HG03060 (cell line): ENCODE measurements around the gene TMEM253.

ENCODE experiments used
- ATAC-seq: cut with Tn5 transposase; IDR thresholded peaks from one replicate; pipeline ENCODE4 v1.9.1; 2021; ENCODE audit warnings: low read depth, moderate number of reproducible peaks; ENCODE audit not compliant: unreplicated experiment

Gene TMEM253

DNA sequence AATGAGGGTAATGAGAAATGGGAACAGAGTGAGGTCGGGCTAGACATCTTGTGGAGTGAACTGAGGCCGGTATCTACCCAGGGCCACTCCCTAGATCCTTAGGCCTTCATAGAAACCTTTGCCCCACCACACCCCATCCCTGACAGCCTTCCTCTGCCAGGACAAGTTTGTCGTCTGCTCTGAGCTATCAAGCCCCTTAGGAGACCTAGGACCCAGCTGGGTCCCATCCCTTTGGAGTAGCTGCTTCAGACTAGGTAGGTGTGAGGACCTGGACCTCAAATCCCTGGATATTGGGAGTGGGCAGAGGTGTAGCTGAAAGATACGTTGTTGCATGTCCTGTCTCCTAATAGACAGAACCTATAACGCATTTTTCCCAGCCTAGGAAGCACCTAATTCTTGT lies at the start of gene TMEM253:
Gene TMEM253, plus strand, starts transcription at position 136 of the 400 bp plus-strand sequence. CDS start 278 bp downstream, outside the sequence.
- no peak for ATAC-seq

DNA sequence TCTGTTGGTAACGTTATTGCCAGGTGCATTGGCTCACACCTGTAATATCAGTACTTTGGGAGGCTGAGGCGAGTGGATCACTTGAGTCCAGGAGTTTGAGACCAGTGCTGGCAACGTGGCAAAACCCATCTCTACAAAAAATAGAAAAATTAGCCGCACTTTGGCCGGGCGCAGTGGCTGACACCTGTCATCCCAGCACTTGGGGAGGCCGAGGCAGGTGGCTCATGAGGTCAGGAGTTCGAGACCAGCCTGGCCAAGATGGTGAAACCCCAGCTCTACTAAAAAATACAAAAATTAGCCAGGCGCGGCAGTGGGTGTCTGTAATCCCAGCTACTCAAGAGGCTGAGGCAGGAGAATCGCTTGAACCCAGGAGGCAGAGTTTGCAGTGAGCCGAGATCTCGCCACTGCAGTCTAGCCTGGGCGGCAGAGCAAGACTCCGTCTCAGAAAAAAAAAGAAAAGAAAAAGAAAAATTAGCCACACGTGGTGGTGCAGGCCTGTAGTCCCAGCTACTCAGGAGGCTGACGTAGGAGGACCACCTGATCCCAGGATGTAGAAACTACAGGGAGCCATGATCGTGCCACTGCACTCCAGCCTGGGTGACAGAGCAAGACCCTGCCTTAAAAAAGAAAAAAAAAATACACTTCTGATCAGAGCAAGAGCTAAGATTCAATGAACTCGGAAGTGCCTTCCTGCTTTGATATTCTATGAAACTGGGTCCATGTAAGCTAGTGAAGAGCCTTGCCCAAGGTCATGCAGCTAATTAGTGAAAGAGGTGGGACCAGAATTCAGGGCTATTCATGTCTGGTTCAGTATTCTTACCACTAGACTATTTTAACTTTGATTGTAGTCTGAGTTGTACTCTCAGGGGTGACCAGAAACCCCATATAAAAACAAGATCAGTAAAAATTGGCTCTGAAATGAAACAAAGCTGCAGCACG lies 47.4 kb upstream of the TMEM253 start:
- no peak for ATAC-seq

DNA sequence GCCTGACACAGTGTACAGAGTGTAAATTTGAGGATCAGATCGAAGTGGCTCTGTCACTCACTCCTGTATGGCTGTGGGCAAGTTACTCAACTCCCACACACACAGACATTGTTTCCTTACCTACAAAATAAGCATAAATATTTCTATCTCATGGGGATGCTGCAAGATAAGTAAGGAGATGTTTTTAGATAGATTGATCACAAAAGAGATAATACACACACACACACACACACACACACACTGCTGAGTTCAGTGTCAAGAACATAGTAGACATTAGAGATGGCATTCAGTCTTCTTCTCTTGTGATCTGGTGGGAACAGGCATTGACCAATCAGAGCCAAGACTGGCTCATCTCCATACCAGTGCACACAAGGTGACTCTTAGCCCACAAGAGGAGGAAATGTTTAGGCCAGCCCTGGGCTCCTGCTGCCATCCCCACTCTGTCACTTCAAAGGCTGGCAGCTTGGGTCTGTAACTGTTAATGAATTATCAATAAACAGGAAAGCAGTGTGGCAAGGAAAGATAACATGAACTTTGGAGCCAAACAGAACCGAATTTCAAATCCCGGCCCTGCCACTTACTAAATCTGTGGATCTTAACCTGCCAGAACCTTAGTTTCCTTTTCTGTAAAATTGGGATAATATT lies 46.6 kb upstream of the TMEM253 start:
- ATAC-seq = no peak

DNA sequence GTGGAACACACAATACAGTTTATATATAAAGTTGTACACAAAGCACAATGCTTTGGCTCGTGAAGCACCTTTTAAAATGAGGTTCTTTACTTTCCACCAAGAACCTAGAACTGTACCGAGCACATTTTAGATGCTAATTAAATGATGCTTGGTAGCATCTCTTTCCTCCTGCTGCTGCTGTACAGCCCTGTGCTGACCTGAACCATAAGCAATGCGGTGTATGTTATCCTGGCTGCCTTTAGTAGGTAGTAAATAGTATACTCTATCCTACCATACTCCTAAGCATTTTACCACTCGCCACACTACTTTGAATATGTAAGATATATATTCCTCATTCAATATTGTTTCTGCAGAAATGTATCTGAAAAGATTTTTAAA lies 46.1 kb upstream of the TMEM253 start:
- no peak for ATAC-seq

DNA sequence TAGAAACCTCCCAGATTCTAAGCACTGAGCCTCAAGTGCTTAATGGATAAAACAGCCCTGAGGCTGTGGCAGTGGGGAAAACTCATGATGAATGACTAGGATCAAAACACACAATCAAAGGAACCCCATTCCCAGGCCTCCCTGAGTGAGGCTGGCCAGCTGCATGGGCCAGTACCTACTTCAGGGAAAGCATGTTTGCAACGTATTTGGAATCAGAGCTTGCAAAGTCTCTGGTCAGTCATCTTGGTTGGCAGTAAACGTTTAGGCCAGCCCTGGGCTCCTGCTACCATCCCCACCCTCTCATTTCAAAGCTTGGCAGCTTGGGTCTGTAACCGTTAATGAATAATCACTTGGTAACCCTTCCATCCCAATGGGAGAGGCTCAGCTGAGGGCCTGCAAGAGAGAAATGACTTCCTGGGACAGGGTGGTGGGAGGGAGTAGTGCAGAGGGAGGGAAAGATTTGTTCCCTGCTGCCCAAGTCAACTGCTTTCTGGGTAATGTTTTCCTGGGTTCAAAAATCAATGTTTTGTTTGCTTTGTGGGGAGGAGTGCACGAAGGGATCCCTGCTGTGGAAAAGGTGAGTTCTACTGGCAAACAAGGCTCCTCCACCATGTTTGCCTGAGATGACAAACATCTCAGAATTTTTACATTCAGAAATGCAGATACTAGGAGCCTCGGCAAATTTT lies 45.3 kb upstream of the TMEM253 start:
- no peak for ATAC-seq

DNA sequence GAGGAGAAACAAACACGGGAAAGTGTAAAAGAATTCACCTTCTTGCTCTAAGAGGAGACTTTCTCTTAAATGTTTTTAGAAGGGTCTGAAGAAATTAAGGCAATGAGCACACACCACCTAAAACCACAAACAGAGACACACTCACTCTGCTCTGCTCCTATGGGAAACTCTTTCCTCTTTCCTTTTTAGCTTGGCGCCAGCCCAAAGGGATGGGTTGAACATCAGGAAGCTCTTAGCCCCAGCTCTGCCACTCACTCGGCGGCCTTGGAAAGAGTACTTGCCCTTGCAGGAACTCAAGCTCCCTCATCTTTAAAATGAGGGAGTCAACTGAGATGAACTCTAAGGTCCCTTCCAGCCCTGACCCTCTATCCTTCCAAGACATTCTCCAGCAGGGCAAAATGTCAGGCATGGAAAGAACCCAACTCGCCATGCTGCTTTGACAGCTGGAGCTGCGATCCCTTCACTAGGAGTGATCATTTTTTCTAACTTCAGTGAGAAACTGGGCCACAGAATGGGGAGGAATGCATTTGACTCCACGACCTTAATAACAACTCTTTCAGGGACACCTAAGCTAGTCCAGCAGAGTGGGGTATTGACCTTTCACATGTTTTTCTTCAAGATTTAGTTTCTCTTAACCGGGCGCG lies 44.2 kb upstream of the TMEM253 start:
- ATAC-seq = no peak

DNA sequence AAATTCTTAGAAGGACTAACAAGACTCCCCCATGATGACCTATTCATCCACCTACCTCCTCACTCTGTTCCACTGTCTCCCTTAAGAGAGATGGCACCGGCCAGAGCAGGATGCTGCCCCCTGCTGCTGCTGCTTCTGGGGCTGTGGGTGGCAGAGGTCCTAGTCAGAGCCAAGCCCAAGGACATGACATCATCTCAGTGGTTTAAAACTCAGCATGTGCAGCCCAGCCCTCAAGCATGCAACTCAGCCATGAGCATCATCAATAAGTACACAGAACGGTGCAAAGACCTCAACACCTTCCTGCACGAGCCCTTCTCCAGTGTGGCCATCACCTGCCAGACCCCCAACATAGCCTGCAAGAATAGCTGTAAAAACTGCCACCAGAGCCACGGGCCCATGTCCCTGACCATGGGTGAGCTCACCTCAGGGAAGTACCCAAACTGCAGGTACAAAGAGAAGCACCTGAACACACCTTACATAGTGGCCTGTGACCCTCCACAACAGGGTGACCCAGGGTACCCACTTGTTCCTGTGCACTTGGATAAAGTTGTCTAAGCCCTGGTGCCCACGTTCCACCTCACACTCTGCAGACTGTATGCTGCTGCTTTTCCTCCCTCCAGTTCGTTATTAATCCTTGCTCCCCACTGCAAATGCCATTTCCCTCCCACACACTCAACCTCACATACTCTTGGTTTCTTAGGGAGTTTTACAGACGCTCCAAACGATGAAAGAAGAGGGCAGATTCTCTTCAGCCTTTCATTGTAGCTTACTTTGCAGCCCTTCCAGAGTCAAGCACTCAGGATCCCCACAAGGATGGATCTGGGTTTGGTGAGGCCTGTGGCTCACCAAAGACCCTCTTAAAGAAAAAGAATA lies 42.8 kb upstream of the TMEM253 start, which contains the start of gene RNASE8:
Gene RNASE8, plus strand, starts transcription at position 20 of the 873 bp plus-strand sequence. Its CDS starts 71 bp downstream, at position 91.
- ATAC-seq = no peak

DNA sequence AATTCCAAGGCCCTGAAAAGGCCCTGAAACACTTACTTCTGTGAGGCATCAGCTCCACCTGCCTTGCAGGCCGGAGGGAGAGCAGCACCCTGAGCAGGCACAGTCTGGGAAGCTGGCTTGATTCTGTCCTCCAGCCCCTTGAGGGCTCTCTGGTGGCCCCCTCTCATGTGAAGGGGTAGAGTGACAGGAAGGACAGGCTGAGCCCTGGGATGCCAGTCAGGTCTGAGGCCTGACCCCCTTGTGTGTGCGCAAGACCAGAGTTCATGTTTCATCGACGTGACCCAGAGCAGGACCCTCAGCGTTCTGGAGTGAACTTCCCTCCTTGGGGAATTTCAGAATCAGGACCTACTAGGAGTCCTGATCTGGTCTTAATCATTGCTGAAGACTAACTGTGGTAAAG lies 42.0 kb upstream of the TMEM253 start:
- ATAC-seq = no peak

DNA sequence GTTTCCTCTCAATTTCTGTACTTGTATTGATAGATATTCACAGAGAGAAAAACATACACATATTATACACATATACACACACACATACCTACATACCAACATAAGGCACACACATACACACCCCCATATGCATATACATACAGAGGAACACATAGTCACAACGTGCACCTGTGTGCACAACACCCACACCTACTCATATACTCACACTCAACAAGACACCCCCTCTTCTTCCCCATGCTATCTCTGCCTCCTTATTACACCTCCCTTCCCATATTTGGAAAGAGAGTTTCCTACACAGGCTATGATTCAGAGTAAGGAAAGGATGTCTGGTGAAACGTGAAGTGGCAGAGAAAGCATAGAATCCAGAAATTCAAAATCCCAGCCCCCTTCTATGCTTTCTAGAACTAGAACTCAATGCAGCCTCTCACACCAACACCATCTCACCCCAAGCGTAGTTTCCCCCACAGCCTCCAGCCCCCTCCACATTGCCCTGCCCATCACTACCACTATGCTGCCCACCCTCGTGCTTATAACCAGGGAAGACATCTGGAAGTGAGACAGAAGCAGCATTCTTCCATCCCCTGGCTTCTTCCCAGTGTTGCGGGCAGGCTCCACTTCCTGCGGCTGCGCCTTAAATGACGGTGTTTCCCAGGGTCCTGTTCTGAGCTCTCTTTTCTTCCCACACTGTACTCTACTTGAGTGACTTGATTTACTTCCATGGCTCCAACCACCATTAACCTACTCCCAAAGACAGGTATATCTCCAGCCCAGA lies 40.8 kb upstream of the TMEM253 start:
- no peak for ATAC-seq

DNA sequence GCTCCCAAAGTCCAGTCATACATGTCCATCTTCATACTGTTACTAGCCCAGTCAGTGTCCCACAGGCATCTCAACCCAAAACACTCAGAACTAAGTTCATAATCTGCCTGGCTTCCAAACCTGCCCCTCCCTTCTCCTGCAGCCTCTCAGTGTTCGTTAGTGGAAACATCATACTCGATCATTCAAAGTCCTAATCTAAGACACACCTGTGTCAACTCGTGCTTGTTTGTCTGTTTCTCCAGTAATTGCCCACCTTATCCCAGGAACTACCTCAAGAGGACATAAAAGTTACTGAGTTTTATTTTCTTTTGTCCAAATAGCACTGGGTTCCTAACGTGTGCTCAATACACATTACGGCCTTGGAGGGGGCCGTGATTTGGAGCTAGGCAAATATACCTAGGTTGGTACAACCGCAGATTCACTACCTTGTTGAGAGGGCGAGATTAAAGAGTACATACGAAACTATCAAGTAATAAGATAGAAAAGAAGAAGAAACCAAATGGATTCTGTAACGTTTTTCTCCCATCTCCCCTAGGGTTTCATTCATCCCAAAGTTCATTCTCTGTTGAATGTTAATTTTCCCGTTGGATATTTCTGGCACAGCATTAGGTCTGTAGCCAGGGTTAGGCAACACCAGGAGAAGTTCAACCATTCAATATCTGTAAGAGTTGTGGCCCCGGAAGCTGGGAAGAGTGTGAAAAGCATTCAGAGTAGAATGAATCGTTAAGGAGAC lies 40.1 kb upstream of the TMEM253 start:
- ATAC-seq = no peak

DNA sequence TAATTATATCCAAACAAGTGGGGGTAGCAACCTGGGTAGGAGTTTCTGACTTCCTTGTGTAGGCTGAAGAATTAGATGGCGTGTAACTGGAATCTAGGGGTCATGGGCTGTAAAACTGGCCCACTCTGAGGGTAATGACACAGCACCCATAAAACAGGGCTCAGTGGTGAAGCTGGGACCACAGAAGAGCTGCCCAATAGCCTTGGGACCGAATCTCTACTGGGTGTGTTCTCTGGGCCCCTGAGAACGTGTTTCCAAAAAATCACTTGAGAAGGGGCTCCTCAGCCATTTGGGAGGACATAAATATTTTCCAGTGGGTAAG lies 39.6 kb upstream of the TMEM253 start:
- no peak for ATAC-seq

DNA sequence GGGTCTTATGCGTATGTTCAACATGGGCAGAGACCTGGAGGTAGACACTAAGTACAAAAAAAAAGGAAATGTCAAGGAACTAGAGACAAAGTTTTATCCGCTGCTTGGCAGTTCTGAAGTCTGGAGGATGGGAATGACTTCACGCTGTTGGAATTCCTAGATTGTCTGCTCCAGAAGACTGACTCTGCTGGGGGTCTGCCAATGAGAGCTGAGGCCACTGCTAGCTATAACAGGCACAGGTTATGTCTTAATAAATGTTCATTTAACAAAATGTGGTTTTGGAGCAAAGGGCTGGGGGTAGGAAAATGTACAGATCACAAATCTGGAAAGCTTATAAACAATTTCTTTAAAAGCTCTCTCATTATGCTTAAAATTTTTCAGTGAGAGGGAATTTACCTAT lies 37.4 kb upstream of the TMEM253 start:
- no peak for ATAC-seq

DNA sequence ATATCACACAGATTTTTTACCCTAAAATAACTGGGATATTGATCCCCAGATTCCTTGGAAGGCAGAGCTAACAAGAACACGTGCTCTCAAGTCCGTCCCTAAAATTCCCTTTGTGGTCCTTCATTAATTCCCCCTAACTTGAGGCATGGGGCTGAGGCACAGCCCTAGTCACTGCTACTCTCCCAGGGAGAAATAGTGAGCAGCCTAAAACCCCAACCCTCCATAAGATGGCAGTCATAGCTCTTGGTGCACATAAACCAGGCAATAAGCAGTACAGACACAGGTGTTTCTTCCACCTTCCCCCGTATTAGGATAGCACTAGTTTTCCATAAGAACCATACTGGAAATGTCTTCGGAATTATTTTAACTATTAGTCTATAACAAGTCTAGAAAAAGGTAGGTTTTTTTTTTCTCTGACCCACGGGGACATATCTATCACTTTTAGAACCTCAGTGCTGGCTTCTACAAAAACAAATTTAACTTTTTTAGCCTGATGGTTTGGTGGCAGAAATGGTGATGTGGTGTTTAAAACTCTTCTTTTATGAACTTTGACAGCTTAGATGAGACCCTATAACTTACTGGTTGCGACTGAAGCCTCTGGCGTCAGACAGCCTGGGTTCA lies 33.9 kb upstream of the TMEM253 start:
- no peak for ATAC-seq

DNA sequence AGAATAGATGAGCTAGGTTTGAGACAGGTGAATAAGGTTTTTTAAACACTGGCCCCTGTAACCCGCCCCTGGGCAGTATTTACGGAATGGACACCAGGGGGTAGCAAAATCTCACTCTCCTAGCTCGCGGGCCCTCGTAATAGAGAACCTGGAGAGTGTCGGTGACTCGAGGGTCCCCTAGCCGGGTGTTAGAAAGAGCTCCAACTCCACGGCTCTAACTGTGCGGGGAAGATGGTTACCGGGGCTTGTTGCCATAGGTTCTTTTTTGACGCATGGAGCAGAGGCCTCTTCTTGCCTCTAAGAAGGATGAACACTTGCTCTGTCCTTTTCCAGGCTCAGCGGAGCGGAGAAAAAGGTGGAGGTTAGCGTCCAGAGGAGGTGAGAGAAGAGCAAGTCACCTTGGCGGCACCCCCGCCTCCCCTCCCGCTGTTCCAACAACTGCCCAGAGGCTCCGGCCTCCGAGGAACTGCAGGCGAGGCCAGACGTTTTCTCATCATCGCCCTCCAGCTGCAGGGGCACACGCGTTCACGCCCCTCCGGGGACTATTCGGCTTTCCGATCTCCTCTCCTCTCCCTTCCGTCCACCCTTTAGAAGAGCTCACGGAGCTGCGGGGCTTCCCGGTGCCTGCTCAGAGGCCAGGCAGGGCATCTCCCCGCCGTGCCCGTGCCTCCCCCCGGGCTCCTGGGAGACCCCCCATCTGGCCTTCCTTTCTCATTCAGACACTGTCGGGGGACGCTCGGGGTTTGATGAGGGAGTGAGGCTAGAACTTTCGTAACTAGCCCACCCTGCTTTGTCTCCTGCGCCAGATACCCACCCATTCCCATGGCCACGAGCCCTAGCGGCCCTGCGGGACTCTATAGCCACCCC lies 32.1 kb upstream of the TMEM253 start:
- no peak for ATAC-seq

DNA sequence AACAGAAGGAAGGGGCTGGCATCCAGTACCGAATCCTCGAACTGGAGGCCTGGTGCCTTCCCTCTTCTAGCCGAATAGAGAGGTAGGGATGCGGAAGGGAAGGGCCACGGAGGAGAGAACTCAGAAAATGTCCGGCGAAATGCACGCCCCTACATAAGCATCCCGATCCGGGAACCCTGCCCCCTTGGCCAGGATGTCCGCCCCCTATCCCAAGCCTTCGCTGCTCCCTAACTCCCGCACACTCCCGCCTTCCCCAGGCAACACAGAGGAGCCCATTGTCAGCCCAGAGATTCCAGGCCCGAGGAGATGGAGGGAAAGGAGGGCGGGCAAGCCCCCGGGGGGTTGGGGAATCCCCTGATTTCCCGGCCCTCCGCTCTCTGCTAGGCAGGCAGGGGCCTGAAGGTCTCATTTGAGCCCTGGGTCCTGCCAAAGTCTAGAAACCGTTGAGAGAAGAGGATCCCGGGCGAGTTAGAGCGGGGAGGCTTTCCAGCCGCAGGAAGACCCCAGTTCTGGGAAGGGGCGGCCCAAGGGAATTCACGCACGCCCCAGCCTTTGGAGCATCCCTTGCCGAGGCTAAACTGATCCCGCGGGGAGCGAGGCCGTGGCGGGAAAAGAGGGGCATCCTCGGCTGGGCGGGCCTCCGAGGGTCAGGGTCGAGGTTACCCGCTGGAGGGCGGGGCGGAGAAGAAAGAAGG lies 31.3 kb upstream of the TMEM253 start:
- no peak for ATAC-seq

DNA sequence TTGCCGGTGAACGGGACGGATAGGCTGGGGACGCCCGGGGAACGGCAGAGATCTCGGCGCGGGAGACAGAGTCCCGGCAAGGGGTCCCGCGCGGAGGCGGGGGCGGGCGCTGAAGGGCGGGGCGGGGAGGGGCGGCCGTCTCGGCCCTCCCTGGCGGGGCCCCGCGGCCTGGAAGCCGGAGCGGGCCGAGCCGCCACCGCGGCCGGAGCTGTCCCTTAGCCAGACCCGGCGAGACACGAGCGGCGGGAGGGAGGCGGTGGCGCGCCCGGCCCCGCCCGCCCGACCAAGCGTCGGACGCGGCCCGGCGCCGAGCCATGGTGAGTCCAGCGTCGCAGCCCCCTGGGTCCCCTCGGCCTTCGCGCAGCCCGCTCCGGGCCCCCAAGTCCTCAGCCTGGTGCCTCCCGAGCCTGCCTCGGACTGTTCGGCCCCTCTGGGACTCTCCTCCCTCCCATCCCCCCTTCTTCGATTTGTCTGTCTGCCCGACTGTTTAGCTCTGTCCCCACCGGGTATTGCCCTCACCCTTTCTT lies 30.7 kb upstream of the TMEM253 start, which contains the start of gene ARHGEF40:
Gene ARHGEF40, plus strand, starts transcription at position 222 of the 527 bp plus-strand sequence. Its CDS starts 93 bp downstream, at position 315.
- ATAC-seq = no peak
